ENCODE results near the gene KLK2.
"Not testable (repeated sequence)": the region's sequence is repeated elsewhere in the genome, so short reads cannot be mapped to it uniquely, and the experiment has no call there.

KLK2 gene

DNA sequence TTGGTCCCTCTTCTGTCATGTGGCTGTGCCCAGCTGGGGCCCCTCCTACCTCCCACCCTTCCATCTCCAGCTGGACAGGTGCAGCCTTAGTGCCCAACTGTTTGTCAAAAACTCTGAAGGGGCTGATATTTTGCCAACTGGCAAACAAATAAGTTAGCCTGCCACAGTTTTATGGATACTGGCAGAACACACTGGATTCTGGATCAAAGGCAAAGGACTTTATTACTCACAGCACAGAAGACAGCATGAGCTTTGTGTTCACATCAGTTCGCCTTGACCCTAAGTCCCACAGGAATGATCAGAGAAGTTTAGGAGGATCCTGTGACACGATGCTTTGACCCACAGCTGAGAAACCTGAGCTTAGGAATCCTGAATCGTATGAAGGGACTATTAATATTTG is 16.4 kb downstream of the KLK2 start:
- peak overlapping the region in 1 of 21 experiments; percentile 30 for H3K27ac ChIP-seq
- no peak overlapping the region for H3K4me3 ChIP-seq

DNA sequence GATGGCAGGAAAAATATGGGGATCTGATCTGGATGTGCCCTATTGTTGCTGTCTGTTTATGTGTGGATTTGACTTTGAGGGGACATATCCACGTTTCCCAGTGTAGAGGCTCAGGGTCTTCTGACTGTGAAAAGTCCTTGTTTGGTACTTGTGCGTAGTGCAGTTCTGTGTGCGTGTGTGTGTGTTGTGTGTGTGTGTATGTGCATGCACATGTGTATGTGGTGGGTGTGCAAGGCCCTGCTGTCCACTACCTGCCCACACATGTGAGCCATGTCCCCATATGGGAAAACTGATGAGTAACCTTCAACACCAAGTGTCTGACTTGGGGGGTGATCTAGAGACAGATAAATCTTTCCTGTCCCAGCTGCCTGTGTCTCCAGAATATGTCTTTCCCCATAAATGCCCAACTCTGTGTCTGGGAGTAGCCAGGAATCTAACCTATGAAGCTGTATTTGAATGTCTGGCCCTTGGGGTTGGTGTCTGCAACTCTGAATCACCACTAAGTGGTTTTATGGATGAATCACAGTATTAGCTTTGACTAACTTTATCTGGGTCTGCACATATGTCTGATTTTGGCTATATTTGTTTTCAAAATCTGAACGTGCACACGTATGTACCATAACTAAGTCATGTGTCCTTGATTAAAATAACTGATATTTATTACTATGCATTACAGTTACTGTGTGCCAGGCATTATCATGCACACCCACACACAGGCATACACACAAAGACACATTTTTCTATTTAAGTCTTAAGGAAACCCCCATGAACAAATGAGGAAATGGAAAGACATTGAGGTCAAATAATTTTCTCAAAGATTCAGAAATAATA is 17.4 kb downstream of the KLK2 start:
- H3K4me3 ChIP-seq, result no peak overlapping the region
- peak overlapping the region in 2 of 21 experiments; percentile 42 to 63 for H3K27ac ChIP-seq

DNA sequence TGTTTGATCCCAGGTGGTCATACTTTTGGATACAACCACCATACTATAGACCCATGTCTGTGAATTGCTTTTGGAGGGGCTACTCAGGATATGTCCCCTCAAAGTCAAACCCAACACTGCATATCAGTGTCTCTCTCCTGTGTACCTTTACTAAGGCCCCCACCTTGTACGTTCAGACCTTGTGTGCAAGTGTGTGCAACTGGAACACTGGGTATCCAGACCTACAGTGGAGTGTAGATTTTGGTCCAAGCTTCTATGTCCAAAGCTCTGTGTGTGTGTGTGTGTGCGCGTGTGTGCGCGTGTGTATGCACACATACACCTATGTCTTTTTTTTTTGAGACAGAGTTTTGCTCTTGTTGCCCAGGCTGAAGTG is 18.0 kb downstream of the KLK2 start:
- H3K27ac ChIP-seq, result peak overlapping the region in 2 of 21 experiments; percentile 3 to 20
- no peak overlapping the region for H3K4me3 ChIP-seq

DNA sequence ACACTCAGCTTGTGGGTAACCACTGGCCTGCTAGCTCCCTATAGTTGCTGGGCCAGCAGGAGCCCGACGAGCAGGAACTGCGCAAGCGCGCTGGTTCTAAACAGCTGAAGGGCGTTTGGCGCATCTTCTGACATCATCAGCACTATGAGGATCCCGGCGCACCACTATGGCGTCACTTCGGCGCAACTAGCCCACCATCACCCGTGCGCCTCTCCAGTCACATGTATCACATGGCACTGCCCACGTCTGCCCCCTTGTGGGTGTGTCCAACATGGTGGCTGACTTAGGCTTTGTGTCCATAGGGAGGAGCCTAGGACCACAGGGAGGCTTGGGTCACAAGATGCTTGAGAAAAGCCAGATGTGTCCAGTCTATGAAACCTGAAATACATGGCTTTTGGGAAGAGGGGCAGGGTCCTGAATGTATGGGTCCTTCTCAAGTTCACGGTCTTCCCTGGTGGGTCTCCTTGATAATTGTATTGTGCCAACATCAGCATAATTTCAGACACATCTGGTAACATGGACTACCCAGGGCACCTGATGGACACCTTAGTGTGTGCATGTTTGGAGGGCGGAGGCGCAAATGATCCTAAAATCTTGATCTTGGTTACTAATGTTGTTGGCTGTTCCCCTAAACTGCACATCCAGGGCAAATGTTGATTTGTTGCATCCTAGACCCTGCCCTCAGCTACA is 20.0 kb downstream of the KLK2 start:
- H3K27ac ChIP-seq, result no peak overlapping the region
- H3K4me3 ChIP-seq, result no peak overlapping the region

DNA sequence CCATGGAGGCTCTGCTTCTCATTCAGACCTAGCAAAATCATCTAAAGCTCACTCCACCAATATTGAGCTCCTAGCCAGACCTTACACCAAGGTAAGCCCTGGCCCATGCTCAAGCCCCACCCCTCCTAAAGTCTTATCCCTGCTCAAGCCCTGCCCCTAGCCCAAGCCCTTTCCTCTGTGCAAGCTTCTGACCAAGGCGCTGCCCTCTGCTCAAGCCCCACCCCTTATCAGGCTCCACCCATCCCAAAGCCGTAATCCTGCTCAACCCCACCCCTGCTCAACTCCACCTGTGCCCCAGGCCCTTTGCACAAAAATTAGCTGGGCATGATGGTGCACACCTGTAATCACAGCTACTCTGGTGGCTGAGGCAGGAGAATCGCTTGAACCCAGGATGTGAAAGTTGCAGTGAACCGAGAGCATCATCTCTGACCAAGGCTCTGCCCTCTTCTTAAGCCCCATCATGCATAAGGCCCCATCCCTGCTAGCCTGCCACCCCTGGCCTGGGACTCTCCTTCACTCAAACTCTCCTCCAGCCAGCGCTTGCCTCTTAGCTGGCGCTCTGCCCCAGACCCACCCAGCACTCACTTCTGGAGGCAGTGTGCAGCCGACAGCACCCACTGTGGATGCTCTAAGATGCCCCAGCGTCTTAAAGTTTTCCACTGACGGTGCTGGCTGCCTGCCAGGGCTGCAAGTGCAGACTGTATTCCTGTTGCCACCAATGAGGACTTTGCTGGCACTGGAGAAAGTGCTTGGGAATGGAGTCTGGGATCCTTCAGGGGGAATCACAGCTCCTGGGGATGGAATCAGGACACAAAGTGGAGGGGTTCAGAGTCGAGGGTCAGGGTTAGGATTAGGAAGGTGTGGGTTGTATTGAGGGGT is 21.5 kb downstream of the KLK2 start:
- no peak overlapping the region for H3K4me3 ChIP-seq
- H3K27ac ChIP-seq, result no peak overlapping the region

DNA sequence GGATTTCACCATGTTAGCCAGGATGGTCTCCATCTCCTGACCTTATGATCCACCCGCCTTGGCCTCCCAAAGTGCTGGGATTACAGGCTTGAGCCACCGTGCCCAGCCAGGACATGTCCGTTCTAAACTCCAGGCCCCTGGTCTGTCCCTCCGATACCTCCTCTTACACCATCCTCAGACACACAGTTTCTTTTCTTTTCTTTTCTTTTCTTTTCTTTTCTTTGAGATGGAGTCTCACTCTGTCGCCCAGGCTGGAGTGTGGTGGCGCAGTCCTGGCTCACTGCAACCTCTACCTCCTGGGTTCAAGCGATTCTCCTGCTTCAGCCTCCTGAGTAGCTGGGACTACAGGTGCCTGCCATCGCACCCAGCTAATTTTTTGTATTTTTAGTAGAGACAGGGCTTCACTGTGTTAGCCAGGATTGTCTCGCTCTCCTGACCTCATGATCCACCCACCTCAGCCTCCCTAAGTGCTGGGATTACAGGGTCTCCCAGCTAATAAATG is 22.9 kb downstream of the KLK2 start:
- H3K27ac ChIP-seq, result peak overlapping the region in 1 of 21 experiments; percentile 50

DNA sequence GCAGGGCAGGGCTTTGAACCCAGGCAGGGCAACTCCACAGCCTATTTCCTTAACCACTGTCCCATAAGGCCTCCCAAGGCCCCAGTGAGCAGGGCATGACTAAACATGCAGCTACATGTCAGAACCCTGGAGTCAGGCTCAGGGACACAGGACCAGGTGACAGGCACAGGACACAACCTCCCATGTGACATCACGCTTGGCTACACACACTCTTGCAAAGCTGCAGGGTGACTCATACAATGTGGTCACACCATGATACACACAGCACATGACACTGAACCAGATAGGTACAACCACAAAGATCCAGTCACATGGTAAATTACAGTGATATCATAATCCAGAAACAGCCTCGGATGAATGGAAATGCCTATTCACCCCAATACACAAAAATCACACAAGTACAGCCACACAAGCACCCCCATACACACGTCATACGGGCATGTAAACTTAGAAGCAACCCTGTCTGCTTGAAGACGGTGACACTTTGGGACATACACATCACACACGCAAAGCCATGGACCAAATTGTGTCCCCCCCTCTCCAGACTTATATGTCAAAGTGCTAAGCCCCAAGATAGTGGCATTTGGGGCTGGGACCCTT is 23.5 kb downstream of the KLK2 start:
- Histone ChIP-seq H3K27ac (peak overlapping the region in 3 of 21 experiments; percentile 14 to 50 (median 45)), H3K4me3 (no peak overlapping the region)

More for the DNA sequence above, 22.9 kb downstream of the KLK2 start:
- not testable (repeated sequence) for H3K4me3 ChIP-seq

DNA sequence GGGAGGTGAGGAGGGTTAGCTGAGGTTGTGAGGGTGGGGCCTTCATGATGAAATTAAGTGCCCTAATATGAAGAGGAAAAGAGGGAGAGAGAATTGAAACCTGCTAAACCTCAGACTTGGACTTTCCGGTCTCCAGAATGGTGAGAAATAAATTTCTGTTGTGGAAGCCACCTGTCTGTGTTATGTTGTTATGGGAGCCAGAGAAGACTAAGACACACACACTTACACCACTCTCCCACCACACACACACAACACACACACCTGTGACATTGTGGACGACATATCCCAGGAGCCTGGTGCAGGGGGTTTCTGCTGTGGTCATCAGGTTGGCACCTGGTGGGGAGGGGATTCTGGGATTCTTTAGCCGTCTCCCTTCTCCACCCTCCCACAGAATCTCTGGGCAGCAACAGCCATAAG is 24.0 kb downstream of the KLK2 start:
- Histone ChIP-seq H3K4me3 (no peak overlapping the region), H3K27ac (peak overlapping the region in 3 of 21 experiments; percentile 14 to 45 (median 14))

DNA sequence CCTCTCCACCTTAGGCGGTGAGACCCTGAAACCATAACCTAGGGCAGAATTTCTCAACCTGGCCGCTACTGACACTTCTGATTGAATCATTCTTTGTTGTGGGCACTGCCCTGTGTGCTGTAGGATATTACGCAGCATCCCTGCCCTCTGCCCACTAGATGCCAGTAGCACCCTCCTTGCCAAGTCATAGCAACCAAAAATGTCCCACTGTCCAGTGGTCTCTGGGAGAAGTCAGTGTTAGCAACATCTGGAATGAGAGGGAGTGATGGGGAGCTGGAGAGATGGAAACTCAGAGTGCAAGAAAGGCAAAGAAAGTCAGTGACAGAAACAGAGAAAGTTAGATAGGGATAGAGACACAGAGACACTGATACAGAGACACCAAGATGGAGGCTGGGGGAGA is 24.4 kb downstream of the KLK2 start:
- H3K27ac ChIP-seq, result peak overlapping the region in 2 of 21 experiments; percentile 14 to 45
- H3K4me3 ChIP-seq, result no peak overlapping the region

DNA sequence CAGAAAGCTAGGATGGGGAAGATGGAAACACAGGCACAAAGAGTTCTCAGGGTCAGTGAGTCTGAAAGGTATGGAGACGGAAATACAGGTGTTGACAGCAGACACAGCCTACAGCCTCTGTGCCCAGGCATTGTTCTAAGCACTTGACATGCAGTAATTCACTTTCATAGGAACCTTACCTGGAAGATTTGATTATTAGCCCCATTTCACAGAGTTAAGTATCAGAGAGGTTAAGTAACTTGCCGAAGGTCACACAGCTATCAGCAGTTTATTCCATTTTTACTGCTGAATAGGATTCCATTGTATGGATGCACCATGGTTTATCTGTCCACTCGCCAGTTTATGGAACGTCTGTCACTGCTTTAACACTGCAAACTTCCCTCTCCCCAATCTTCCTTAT is 24.8 kb downstream of the KLK2 start:
- Histone ChIP-seq H3K27ac (peak overlapping the region in 2 of 21 experiments; percentile 45 to 63), H3K4me3 (no peak overlapping the region)

DNA sequence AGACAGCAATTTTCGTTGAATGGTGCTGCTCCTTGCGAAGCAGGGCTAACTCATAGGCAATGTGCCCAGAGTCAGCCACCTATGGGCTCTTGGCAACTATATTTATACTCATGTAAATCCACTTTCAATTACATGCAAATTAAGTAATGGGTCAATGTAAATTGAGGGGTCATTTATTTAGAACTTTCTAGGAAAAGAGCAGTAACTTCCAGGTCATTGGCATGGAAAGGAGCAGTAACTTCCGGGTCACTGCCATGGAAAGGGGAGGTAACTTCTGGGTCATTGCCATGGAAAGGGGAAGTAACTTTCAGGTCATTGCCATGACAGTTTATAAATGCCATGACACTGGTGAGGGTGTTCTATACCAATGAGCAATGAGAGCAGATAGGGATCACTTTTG is 26.3 kb downstream of the KLK2 start:
- H3K27ac ChIP-seq, result peak overlapping the region in 1 of 21 experiments; percentile 48
- H3K4me3 ChIP-seq, result no peak overlapping the region

DNA sequence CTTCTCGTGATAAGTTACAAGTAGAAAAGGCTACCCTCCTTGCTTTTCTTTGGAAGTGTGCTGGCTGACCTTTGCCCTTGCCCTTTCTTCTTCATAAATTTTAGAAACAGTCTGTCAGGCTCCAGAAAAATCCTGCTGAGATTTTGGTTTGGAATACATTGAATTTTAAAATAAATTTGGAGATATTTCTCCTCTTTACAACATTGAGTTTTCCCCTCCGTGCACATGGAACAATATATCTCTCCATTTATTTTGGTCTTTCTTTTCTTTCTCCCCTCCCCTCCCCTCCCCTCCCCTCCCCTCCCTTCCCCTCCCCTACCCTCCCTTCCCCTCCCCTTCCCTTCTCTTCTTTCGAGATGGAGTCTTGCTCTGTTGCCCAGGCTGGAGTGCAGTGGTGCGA is 29.4 kb downstream of the KLK2 start:
- Histone ChIP-seq H3K4me3 (no peak overlapping the region), H3K27ac (no peak overlapping the region)

DNA sequence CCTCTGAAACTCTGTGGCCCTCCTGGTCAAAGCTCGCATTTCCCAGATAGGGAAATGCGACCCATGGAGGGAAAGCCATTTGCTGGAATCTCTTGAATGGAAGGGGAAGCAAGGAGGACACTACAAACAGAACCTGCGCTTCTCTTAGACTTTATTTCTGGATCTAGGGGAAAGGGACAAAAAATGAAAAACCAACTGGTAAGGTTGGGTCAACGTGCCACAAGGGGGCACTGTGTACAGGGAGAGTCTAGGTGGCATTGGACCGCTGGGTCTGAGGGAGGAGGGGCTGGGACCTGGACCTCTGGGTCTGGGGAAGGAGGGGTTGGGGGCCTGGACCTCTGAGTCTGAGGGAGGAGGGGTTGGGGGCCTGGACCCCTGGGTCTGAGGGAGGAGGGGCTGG is 33.0 kb downstream of the KLK2 start:
- Histone ChIP-seq H3K4me3 (no peak overlapping the region), H3K27ac (no peak overlapping the region)

DNA sequence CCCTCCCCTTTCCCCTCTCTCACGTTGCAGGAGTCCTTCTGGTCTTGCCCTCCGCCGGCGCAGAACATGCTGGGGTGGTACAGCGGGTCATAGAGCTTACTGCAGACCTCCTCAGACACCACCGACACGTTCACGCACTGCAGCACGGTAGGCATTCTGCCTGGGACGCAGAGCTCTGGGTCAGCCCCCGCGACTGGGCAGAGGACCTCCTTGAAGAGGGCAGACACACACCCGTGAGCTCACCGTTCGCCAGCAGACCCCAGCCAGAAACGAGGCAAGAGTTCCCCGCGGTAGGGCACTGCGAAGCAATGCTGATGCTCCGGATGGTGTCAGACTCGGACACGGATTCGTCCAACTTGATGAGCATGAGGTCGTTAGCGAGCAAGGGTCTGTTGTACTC is 35.1 kb downstream of the KLK2 start:
- no peak overlapping the region for H3K4me3 ChIP-seq
- H3K27ac ChIP-seq, result no peak overlapping the region

DNA sequence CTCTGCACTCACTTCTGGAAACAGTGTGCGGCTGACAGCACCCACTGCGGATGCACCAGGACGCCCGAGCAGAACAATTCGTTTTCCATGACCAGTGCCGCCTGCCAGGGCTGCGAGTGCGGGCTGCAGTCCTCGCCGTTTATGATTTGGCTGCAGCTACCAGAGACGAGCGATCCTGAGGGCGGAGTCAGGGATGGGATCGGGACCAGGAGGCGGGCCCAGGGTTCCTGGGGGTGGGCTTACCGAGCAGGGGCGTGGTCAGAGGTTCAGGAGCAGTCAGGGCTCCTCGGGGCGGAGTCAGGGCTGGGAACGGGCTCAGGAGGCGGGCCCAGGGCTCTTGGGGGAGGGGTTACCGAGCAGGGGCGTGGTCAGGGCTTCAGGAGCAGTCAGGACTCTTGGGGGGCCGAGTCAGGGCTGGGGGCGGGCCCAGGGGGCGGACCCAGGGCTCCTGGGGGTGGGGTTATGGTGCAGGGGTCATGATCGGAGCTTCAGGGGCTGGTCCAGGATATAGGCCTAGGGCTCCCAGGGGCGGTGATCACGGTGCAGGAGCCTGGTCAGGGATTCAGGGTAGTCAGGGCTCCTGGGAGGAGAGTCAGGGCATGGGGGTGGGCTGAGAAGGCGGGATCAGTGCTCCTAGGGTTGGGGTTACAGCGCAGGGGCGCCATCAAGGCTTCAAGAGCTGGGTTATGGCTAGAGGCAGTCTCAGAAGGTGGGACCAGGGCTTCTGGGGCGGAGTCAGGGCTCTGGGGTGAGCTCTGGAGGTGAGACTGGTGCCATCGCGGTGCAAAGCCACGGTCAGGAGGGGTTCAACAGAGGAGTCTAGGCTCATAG is 36.2 kb downstream of the KLK2 start:
- H3K27ac ChIP-seq, result no peak overlapping the region
- no peak overlapping the region for H3K4me3 ChIP-seq

DNA sequence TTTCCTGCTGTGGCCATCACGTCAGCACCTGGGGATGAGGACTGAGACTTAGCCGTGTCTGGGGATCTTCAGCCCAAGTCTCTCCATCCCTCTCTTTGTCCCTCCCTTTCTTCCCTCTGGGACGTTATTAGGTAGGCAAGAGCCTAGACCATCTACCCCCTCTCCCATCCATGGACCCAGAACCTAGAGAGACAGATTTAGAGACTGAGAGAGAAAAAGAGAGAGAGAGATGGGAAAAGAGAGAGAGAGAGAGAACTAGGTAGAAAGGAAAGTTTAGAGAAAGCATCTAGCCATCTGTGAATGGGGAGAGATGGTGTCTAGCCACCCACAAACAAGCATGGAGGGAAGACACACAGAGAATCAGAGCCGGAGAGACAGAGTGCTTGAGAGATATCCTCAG is 37.5 kb downstream of the KLK2 start:
- Histone ChIP-seq H3K4me3 (no peak overlapping the region), H3K27ac (no peak overlapping the region)

DNA sequence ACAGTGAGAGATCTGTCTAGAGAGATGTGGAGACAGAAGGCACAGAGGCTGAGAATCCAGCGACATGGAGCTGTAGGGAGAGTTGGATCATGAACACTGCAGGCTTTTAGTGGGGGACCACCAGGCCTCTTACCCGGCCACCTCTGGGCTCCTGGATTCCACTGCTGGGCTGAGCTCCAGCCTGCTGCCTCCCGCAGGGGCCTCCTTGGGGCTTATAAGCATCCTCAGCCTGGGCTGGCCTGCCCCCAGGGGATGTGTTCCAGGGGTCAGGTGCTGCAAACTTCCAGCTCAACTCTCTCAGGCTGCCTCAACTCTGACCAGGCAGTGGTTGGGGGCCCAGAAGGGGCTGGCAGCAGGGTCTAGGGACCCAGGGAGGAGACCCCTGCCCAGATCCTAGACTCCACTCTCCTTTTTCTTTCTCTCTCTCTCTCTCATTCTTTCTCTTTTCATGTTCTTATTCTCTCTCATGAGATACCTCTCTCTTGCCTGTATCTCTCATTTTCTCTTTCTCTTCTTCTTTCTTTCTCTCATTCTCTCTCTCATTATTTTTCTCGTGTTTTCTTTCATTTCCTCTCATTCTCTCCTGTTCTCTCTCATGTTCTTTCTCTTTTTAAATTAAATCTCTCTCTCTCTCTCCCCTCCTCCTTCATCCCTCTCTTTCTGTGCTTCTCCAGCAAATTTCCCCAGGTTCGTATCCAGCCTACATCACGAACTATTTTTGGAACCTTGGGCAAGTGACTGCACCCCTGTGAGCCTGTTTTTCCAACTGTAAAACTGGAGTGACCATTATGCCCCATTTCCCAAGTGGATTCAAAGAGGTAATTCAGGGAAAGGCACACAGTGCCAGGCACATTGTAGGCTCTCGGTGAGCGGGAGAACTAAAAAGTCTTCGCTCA is 38.2 kb downstream of the KLK2 start, which contains the start of gene KLK4:
KLK4 (minus strand) TSS at position 190 of the 896 bp plus-strand sequence. CDS start 657 bp downstream, outside the sequence.
- Histone ChIP-seq H3K4me3 (no peak within 1 kb of the TSS), H3K27ac (no peak within 1 kb of the TSS)

All from skin epidermis (tissue), 12 donors.